WTC11 (cell line): Measurements from ENCODE around the gene ATP9B. TPM values are rescaled to one million over a fixed set of nuclear protein-coding genes. Genes with fewer than 3 reads are reported as not detected.

Experiments used
- ATAC-seq: fragments of 200-7000 bp; cut with Tn5 transposase; 2 replicates; pipeline ENCODE4 v1.10.0; 2021; ENCODE audit warnings: mild to moderate bottlenecking, moderate library complexity
- CTCF ChIA-PET: fragments of 300-600 bp; sonication (Branson Sonifier 250); formaldehyde crosslinking; loops from one replicate; lab custom pipeline; 2021; ENCODE audit warnings: antibody characterized with exemption; lab: Charles Lee
- POLR2A ChIA-PET: fragments of 350-600 bp; sonication (Branson Sonifier 250); formaldehyde crosslinking; loops from one replicate; lab custom pipeline; 2021; ENCODE audit warnings: antibody characterized with exemption; lab: Charles Lee
- DNase-seq: peaks from one replicate; pipeline ENCODE4 v3.0.0; 2021; ENCODE audit warnings: low spot score
- H3K27ac Mint-ChIP-seq: 2 replicates; pipeline ENCODE4 v1.8.0; 2021; ENCODE audit warnings: mixed read lengths
- H3K27me3 Mint-ChIP-seq: 2 replicates; pipeline ENCODE4 v1.8.0; 2021; ENCODE audit warnings: low read depth, mild to moderate bottlenecking, moderate library complexity, mixed read lengths
- H3K36me3 Mint-ChIP-seq: 2 replicates; pipeline ENCODE4 v1.8.0; 2021; ENCODE audit warnings: mixed read lengths
- H3K4me1 Mint-ChIP-seq: 2 replicates; pipeline ENCODE4 v1.8.0; 2022; ENCODE audit warnings: mixed read lengths
- H3K4me3 Mint-ChIP-seq: 2 replicates; pipeline ENCODE4 v1.8.0; 2021; ENCODE audit warnings: mild to moderate bottlenecking, moderate library complexity, mixed read lengths
- H3K9me3 Mint-ChIP-seq: 2 replicates; pipeline ENCODE4 v1.8.0; 2021; ENCODE audit warnings: mixed read lengths
- ATF1 ChIP-seq: sonication (generic); formaldehyde crosslinking; IDR thresholded peaks from 2 replicates; pipeline ENCODE4 v1.8.1; 2023; ENCODE audit warnings: mild to moderate bottlenecking, moderate library complexity, missing genetic modification reagents
- CBFB ChIP-seq: sonication (generic); formaldehyde crosslinking; IDR thresholded peaks from 2 replicates; pipeline ENCODE4 v1.8.1; 2022; ENCODE audit warnings: mild to moderate bottlenecking, low read depth, missing genetic modification reagents
- CREM ChIP-seq: sonication (generic); formaldehyde crosslinking; IDR thresholded peaks from 2 replicates; pipeline ENCODE4 v1.8.1; 2022; ENCODE audit warnings: mild to moderate bottlenecking, missing genetic modification reagents, moderate library complexity
- CTCF ChIP-seq: fragments of 200-600 bp; IDR thresholded peaks from 2 replicates; pipeline ENCODE4 v1.8.0; 2022; ENCODE audit warnings: antibody characterized with exemption
- E2F1 ChIP-seq: sonication (generic); formaldehyde crosslinking; IDR thresholded peaks from 2 replicates; pipeline ENCODE4 v1.8.0; 2022; ENCODE audit warnings: mild to moderate bottlenecking, missing genetic modification reagents
- E2F5 ChIP-seq: sonication (generic); formaldehyde crosslinking; IDR thresholded peaks from 2 replicates; pipeline ENCODE4 v1.8.1; 2022; ENCODE audit warnings: mild to moderate bottlenecking, moderate library complexity, missing genetic modification reagents
- FOXJ3 ChIP-seq: sonication (generic); formaldehyde crosslinking; IDR thresholded peaks from 2 replicates; pipeline ENCODE4 v1.9.0; 2021; ENCODE audit warnings: missing genetic modification reagents, mild to moderate bottlenecking, borderline replicate concordance
- FOXP1 ChIP-seq: sonication (generic); formaldehyde crosslinking; IDR thresholded peaks from 2 replicates; pipeline ENCODE4 v1.8.0; 2022; ENCODE audit warnings: missing genetic modification reagents, mild to moderate bottlenecking, moderate library complexity, borderline replicate concordance
- GABPB1 ChIP-seq: sonication (generic); formaldehyde crosslinking; IDR thresholded peaks from 2 replicates; pipeline ENCODE4 v1.8.1; 2023; ENCODE audit warnings: mild to moderate bottlenecking, missing genetic modification reagents
- GTF2I ChIP-seq: fragments of 250-450 bp; sonication (Bioruptor Pico); conservative IDR thresholded peaks from 2 replicates; pipeline ENCODE4 v1.4.0; 2021; ENCODE audit warnings: mild to moderate bottlenecking
- MXD4 ChIP-seq: fragments of 250-450 bp; sonication (Bioruptor Pico); IDR thresholded peaks from 2 replicates; pipeline ENCODE4 v1.8.0; 2021; ENCODE audit warnings: mild to moderate bottlenecking, moderate library complexity, borderline replicate concordance
- NFATC4 ChIP-seq: fragments of 250-450 bp; sonication (Bioruptor Pico); IDR thresholded peaks from 2 replicates; pipeline ENCODE4 v1.9.0; 2021; ENCODE audit warnings: mild to moderate bottlenecking
- SP1 ChIP-seq: sonication (generic); formaldehyde crosslinking; conservative IDR thresholded peaks from 2 replicates; pipeline ENCODE4 v1.8.1; 2022; ENCODE audit warnings: missing genetic modification reagents
- ZNF219 ChIP-seq: sonication (generic); formaldehyde crosslinking; IDR thresholded peaks from 2 replicates; pipeline ENCODE4 v1.8.0; 2023; ENCODE audit warnings: missing genetic modification reagents, mild to moderate bottlenecking, borderline replicate concordance
- ZNF281 ChIP-seq: sonication (generic); formaldehyde crosslinking; IDR thresholded peaks from 2 replicates; pipeline ENCODE4 v1.8.0; 2023; ENCODE audit warnings: mild to moderate bottlenecking, missing genetic modification reagents
- ZNF425 ChIP-seq: fragments of 250-450 bp; sonication (Bioruptor Pico); conservative IDR thresholded peaks from 2 replicates; pipeline ENCODE4 v1.9.0; 2021; ENCODE audit warnings: mild to moderate bottlenecking
- total RNA-seq: library from RNA; stranded (reverse); gene quantifications from 3 replicates; pipeline ENCODE4 v1.2.3, GENCODE V29; 2021
- TF ChIP-seq, protein P1 (sequence below): sonication (generic); formaldehyde crosslinking; IDR thresholded peaks from 2 replicates; pipeline ENCODE4 v1.8.0; 2022; ENCODE audit warnings: mild to moderate bottlenecking, missing genetic modification reagents
- TF ChIP-seq, protein P2 (sequence below): sonication (generic); formaldehyde crosslinking; IDR thresholded peaks from 2 replicates; pipeline ENCODE4 v1.8.1; 2023; ENCODE audit warnings: mild to moderate bottlenecking, missing genetic modification reagents

ATP9B gene
- total RNA-seq, 1 experiment from 2014 or later: 19.0 TPM

GRCh38 chr18:79305911-79306310 is 236.7 kb downstream of the ATP9B start:
- Mint-ChIP-seq H3K4me3 (no peak overlapping the region), H3K27ac (no peak overlapping the region), H3K9me3 (peaks cover 3% of the 10 kb centered on the region; the same call in 1 of the 2 replicates), H3K4me1 (no peaks in the 10 kb centered on the region), H3K27me3 (no peaks in the 10 kb centered on the region), H3K36me3 (peaks cover 8% of the 10 kb centered on the region)
- ATAC-seq: no peak
- DNase-seq: no peak
- ChIA-PET CTCF (no interaction called here), POLR2A (no interaction called here)
- TF ChIP-seq CREM (CRISPR knock-in tag): no peak
- TF ChIP-seq, protein P1, sequence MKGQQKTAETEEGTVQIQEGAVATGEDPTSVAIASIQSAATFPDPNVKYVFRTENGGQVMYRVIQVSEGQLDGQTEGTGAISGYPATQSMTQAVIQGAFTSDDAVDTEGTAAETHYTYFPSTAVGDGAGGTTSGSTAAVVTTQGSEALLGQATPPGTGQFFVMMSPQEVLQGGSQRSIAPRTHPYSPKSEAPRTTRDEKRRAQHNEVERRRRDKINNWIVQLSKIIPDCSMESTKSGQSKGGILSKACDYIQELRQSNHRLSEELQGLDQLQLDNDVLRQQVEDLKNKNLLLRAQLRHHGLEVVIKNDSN (CRISPR knock-in tag): no peak
- TF ChIP-seq ZNF425 (CRISPR knock-in tag): no peak
- no peak for TF ChIP-seq E2F1 (CRISPR knock-in tag)
- no peak for TF ChIP-seq MXD4 (CRISPR knock-in tag)
- TF ChIP-seq CBFB: no peak
- TF ChIP-seq ZNF219 (CRISPR knock-in tag): no peak
- no peak for TF ChIP-seq SP1
- TF ChIP-seq ATF1 (CRISPR knock-in tag): no peak
- TF ChIP-seq CTCF: no peak
- no peak for TF ChIP-seq NFATC4 (CRISPR knock-in tag)
- no peak for TF ChIP-seq GTF2I
- TF ChIP-seq, protein P2, sequence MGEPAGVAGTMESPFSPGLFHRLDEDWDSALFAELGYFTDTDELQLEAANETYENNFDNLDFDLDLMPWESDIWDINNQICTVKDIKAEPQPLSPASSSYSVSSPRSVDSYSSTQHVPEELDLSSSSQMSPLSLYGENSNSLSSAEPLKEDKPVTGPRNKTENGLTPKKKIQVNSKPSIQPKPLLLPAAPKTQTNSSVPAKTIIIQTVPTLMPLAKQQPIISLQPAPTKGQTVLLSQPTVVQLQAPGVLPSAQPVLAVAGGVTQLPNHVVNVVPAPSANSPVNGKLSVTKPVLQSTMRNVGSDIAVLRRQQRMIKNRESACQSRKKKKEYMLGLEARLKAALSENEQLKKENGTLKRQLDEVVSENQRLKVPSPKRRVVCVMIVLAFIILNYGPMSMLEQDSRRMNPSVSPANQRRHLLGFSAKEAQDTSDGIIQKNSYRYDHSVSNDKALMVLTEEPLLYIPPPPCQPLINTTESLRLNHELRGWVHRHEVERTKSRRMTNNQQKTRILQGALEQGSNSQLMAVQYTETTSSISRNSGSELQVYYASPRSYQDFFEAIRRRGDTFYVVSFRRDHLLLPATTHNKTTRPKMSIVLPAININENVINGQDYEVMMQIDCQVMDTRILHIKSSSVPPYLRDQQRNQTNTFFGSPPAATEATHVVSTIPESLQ (CRISPR knock-in tag): no peak
- TF ChIP-seq FOXJ3: no peak
- no peak for TF ChIP-seq ZNF281 (CRISPR knock-in tag)
- no peak for TF ChIP-seq FOXP1 (CRISPR knock-in tag)
- TF ChIP-seq E2F5 (CRISPR knock-in tag): no peak
- TF ChIP-seq GABPB1 (CRISPR knock-in tag): no peak
